HepG2 (cell line): Measurements from ENCODE around the gene MCM3. TPM values are rescaled to one million over a fixed set of nuclear protein-coding genes. Genes with fewer than 3 reads are reported as not detected.
A peak's percentile ranks its signal among the peaks of the same experiment; 100 is the strongest.

Source experiments
- MAZ ChIP-seq, 2 experiments: sonication (generic) in 1 of 2; formaldehyde crosslinking in 1 of 2; IDR thresholded peaks; 2 replicates each; pipeline versions ENCODE4 v1.5.0 to v1.6.1; 2012 to 2020; ENCODE audit warnings: low read depth in 2 of 2, mild to moderate bottlenecking in 2 of 2, borderline replicate concordance in 1 of 2, improper control_type of control experiment in 1 of 2, low read length in 1 of 2, missing genetic modification reagents in 1 of 2, moderate library complexity in 1 of 2
- POLR2AphosphoS5 ChIP-seq: IDR thresholded peaks from 2 replicates; pipeline ENCODE4 v1.6.1; 2012; ENCODE audit warnings: low read depth, low read length
- PPARG ChIP-seq: conservative IDR thresholded peaks from 2 replicates; pipeline ENCODE4 v1.6.1; 2016; ENCODE audit warnings: missing biosample characterization, missing genetic modification reagents
- RAD21 ChIP-seq: fragments of 450-650 bp; formaldehyde crosslinking; IDR thresholded peaks from 2 replicates; pipeline ENCODE4 v1.5.0; 2020; ENCODE audit warnings: mild to moderate bottlenecking
- RXRB ChIP-seq: IDR thresholded peaks from 2 replicates; pipeline ENCODE4 v1.6.1; 2016; ENCODE audit warnings: borderline replicate concordance, missing genetic modification reagents, missing compliant biosample characterization
- SAP130 ChIP-seq: IDR thresholded peaks from 2 replicates; pipeline ENCODE4 v1.6.1; 2016; ENCODE audit warnings: low read depth
- SOX6 ChIP-seq, 2 experiments: fragments of 450-650 bp in 1 of 2; sonication (generic) in 1 of 2; formaldehyde crosslinking in 1 of 2; IDR thresholded peaks; 2 replicates each; pipeline versions ENCODE4 v1.4.0 to v1.6.1; 2017 to 2020; ENCODE audit warnings: antibody characterized with exemption in 1 of 2, mild to moderate bottlenecking in 1 of 2, missing genetic modification reagents in 1 of 2
- TARDBP ChIP-seq: sonication (generic); formaldehyde crosslinking; IDR thresholded peaks from 2 replicates; pipeline ENCODE4 v1.8.0; 2022; ENCODE audit warnings: mild to moderate bottlenecking, missing genetic modification reagents
- polyA plus RNA-seq, 8 experiments: library from polyadenylated mRNA; depleted of rRNA in 3 of 8; stranded (reverse) in 7 of 8; unstranded in 1 of 8; fragments of >200 nt; fragmentation: Illumina TruSeq in 4 of 8; extraction: Trizol in 4 of 8; gene quantifications; 2 replicates each; pipeline versions ENCODE4 v1.2.1 to v1.2.3, GENCODE V29; 2011 to 2016; ENCODE audit warnings: low read depth in 4 of 8, missing spikeins in 1 of 8, mixed read lengths in 1 of 8; ENCODE audit not compliant: insufficient read depth in 1 of 8
- total RNA-seq, 5 experiments: library from RNA; depleted of rRNA; stranded (reverse); fragments of >200 nt; fragmentation: Illumina TruSeq; extraction: Trizol; gene quantifications; 2 replicates each; pipeline ENCODE4 v1.2.3, GENCODE V29; 2016; ENCODE audit warnings: low read depth in 1 of 5
- TF ChIP-seq, protein P1 (sequence below): sonication (generic); formaldehyde crosslinking; IDR thresholded peaks from 2 replicates; pipeline ENCODE4 v1.4.0; 2020; ENCODE audit warnings: missing genetic modification reagents, borderline replicate concordance
- TF ChIP-seq, protein P2 (sequence below): sonication (generic); formaldehyde crosslinking; conservative IDR thresholded peaks from 2 replicates; pipeline ENCODE4 v1.8.0; 2022; ENCODE audit warnings: missing genetic modification reagents
- TF ChIP-seq, protein P3 (sequence below): sonication (generic); formaldehyde crosslinking; IDR thresholded peaks from 2 replicates; pipeline ENCODE4 v1.4.0; 2020; ENCODE audit warnings: missing genetic modification reagents
- TF ChIP-seq, protein P4 (sequence below): sonication (generic); formaldehyde crosslinking; IDR thresholded peaks from 2 replicates; pipeline ENCODE4 v1.4.0; 2020; ENCODE audit warnings: low read depth, missing genetic modification reagents
- TF ChIP-seq, protein P5 (sequence below): sonication (generic); formaldehyde crosslinking; IDR thresholded peaks from 2 replicates; pipeline ENCODE4 v1.4.0; 2020; ENCODE audit warnings: missing genetic modification reagents

Gene MCM3
- total and polyA plus RNA-seq, 2 of the 13 experiments (the other 11 are each of a cell fraction or from before 2014, with no cell fraction given), result 164 to 288 TPM

DNA sequence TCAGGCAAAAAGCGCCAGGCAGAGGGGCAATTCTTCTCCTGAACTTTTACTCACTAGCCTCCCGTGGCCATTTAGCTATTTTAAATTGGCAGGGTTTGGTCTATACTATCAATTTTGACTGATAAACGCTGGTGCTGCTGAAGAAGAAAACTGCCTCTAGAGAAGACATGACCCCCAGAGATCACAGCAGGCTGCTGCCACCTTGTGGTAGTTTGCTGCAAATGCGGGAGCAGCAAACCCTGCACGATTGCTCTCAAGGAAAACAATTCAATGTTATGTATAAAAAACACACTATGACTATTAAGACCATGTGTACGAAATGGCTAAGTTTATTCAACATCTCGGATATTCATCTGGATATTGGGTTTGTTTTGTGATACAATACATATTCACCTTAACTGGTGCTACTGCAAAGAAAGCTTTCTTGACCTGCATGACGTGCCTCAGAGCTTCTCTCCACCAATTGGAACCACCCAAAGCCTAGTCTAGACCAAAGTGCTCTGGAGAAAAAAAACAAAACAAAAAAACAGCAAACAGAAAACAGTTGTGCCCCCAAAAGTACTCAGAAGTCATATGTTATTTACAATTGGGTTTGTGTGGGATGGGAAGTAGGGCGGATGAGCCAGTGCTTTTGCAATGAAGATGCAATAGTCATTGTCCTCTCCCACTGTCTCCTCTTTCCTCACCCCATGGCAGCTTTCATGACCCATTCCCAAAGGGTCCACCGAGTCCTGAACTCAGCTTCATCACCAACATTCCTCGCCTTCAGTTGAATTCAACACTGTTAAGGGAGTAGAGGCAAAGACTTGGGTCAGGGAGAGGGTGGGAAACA is 20.6 kb downstream of the MCM3 start (continued):
- TF ChIP-seq, protein P1, sequence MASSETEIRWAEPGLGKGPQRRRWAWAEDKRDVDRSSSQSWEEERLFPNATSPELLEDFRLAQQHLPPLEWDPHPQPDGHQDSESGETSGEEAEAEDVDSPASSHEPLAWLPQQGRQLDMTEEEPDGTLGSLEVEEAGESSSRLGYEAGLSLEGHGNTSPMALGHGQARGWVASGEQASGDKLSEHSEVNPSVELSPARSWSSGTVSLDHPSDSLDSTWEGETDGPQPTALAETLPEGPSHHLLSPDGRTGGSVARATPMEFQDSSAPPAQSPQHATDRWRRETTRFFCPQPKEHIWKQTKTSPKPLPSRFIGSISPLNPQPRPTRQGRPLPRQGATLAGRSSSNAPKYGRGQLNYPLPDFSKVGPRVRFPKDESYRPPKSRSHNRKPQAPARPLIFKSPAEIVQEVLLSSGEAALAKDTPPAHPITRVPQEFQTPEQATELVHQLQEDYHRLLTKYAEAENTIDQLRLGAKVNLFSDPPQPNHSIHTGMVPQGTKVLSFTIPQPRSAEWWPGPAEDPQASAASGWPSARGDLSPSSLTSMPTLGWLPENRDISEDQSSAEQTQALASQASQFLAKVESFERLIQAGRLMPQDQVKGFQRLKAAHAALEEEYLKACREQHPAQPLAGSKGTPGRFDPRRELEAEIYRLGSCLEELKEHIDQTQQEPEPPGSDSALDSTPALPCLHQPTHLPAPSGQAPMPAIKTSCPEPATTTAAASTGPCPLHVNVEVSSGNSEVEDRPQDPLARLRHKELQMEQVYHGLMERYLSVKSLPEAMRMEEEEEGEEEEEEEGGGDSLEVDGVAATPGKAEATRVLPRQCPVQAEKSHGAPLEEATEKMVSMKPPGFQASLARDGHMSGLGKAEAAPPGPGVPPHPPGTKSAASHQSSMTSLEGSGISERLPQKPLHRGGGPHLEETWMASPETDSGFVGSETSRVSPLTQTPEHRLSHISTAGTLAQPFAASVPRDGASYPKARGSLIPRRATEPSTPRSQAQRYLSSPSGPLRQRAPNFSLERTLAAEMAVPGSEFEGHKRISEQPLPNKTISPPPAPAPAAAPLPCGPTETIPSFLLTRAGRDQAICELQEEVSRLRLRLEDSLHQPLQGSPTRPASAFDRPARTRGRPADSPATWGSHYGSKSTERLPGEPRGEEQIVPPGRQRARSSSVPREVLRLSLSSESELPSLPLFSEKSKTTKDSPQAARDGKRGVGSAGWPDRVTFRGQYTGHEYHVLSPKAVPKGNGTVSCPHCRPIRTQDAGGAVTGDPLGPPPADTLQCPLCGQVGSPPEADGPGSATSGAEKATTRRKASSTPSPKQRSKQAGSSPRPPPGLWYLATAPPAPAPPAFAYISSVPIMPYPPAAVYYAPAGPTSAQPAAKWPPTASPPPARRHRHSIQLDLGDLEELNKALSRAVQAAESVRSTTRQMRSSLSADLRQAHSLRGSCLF (CRISPR knock-in tag), result no peak
- TF ChIP-seq, protein P2, sequence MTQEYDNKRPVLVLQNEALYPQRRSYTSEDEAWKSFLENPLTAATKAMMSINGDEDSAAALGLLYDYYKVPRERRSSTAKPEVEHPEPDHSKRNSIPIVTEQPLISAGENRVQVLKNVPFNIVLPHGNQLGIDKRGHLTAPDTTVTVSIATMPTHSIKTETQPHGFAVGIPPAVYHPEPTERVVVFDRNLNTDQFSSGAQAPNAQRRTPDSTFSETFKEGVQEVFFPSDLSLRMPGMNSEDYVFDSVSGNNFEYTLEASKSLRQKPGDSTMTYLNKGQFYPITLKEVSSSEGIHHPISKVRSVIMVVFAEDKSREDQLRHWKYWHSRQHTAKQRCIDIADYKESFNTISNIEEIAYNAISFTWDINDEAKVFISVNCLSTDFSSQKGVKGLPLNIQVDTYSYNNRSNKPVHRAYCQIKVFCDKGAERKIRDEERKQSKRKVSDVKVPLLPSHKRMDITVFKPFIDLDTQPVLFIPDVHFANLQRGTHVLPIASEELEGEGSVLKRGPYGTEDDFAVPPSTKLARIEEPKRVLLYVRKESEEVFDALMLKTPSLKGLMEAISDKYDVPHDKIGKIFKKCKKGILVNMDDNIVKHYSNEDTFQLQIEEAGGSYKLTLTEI (CRISPR knock-in tag), result no peak
- TF ChIP-seq SAP130, result 0 out of 2 replicates have a peak, but pooled peaks have one; percentile 15
- TF ChIP-seq TARDBP, result peak; percentile 48; the same call in 1 of the 2 replicates
- peak; percentile 30; the same call in 1 of the 2 replicates for TF ChIP-seq POLR2AphosphoS5
- TF ChIP-seq, protein P3, sequence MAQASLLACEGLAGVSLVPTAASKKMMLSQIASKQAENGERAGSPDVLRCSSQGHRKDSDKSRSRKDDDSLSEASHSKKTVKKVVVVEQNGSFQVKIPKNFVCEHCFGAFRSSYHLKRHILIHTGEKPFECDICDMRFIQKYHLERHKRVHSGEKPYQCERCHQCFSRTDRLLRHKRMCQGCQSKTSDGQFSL (CRISPR knock-in tag), result no peak
- peak; percentile 48; the same call in 1 of the 2 replicates for TF ChIP-seq PPARG (CRISPR knock-in tag)
- TF ChIP-seq, protein P4, sequence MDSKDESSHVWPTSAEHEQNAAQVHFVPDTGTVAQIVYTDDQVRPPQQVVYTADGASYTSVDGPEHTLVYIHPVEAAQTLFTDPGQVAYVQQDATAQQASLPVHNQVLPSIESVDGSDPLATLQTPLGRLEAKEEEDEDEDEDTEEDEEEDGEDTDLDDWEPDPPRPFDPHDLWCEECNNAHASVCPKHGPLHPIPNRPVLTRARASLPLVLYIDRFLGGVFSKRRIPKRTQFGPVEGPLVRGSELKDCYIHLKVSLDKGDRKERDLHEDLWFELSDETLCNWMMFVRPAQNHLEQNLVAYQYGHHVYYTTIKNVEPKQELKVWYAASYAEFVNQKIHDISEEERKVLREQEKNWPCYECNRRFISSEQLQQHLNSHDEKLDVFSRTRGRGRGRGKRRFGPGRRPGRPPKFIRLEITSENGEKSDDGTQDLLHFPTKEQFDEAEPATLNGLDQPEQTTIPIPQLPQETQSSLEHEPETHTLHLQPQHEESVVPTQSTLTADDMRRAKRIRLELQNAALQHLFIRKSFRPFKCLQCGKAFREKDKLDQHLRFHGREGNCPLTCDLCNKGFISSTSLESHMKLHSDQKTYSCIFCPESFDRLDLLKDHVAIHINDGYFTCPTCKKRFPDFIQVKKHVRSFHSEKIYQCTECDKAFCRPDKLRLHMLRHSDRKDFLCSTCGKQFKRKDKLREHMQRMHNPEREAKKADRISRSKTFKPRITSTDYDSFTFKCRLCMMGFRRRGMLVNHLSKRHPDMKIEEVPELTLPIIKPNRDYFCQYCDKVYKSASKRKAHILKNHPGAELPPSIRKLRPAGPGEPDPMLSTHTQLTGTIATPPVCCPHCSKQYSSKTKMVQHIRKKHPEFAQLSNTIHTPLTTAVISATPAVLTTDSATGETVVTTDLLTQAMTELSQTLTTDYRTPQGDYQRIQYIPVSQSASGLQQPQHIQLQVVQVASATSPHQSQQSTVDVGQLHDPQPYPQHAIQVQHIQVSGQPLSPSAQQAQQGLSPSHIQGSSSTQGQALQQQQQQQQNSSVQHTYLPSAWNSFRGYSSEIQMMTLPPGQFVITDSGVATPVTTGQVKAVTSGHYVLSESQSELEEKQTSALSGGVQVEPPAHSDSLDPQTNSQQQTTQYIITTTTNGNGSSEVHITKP, result no peak
- TF ChIP-seq MAZ (IDR thresholded peaks at IDR 0.05; ENCODE audit: borderline replicate concordance, low read depth, low read length), result 0 out of 2 replicates have a peak, but pooled peaks have one; percentile 53
- TF ChIP-seq MAZ (CRISPR knock-in tag; IDR thresholded peaks at IDR 0.05; ENCODE audit: low read depth), result no peak
- peak; percentile 30; the same call in 1 of the 2 replicates for TF ChIP-seq RXRB (CRISPR knock-in tag)
- TF ChIP-seq, protein P5, sequence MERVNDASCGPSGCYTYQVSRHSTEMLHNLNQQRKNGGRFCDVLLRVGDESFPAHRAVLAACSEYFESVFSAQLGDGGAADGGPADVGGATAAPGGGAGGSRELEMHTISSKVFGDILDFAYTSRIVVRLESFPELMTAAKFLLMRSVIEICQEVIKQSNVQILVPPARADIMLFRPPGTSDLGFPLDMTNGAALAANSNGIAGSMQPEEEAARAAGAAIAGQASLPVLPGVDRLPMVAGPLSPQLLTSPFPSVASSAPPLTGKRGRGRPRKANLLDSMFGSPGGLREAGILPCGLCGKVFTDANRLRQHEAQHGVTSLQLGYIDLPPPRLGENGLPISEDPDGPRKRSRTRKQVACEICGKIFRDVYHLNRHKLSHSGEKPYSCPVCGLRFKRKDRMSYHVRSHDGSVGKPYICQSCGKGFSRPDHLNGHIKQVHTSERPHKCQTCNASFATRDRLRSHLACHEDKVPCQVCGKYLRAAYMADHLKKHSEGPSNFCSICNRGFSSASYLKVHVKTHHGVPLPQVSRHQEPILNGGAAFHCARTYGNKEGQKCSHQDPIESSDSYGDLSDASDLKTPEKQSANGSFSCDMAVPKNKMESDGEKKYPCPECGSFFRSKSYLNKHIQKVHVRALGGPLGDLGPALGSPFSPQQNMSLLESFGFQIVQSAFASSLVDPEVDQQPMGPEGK (CRISPR knock-in tag), result 0 out of 2 replicates have a peak, but pooled peaks have one; percentile 16
- peak; percentile 84 for TF ChIP-seq RAD21
- no peak for TF ChIP-seq SOX6 (IDR thresholded peaks at IDR 0.05)
- peak; percentile 15; the same call in 1 of the 2 replicates for TF ChIP-seq SOX6 (CRISPR knock-in tag; IDR thresholded peaks at IDR 0.05)
